Measurements from ENCODE around the gene LYPD6B. TPM values are rescaled to one million over a fixed set of nuclear protein-coding genes. Genes with fewer than 3 reads are reported as not detected.

Gene LYPD6B
- total RNA-seq, 1 donor from 2014 or later: not detected

- DNase-seq (ENCODE audit: low read depth, low spot score): no peak
Measured at GRCh38 chr2:149070681-149071320, 32.3 kb downstream of the LYPD6B start.

GRCh38 chr2:149075105-149075504 lies 36.6 kb downstream of the LYPD6B start:
- DNase-seq (ENCODE audit: low read depth, low spot score): no peak

- no peak for DNase-seq (ENCODE audit: low read depth, low spot score)
Measured at GRCh38 chr2:149075853-149076252, 37.4 kb downstream of the LYPD6B start.

GRCh38 chr2:149076863-149077412 lies 38.4 kb downstream of the LYPD6B start:
- DNase-seq (ENCODE audit: low read depth, low spot score): no peak

GRCh38 chr2:149077861-149078260 lies 39.4 kb downstream of the LYPD6B start:
- DNase-seq (ENCODE audit: low read depth, low spot score): no peak

- DNase-seq (ENCODE audit: low read depth, low spot score): no peak
Measured at GRCh38 chr2:149080099-149080498, 41.6 kb downstream of the LYPD6B start.

GRCh38 chr2:149080971-149081370 lies 42.5 kb downstream of the LYPD6B start:
- DNase-seq (ENCODE audit: low read depth, low spot score): no peak

- no peak for DNase-seq (ENCODE audit: low read depth, low spot score)
Measured at GRCh38 chr2:149082079-149082478, 43.6 kb downstream of the LYPD6B start.

- DNase-seq (ENCODE audit: low read depth, low spot score): no peak
Measured at GRCh38 chr2:149082735-149083134, 44.2 kb downstream of the LYPD6B start.

GRCh38 chr2:149084924-149085795 lies 46.7 kb downstream of the LYPD6B start:
- no peak for DNase-seq (ENCODE audit: low read depth, low spot score)

- DNase-seq (ENCODE audit: low read depth, low spot score): no peak
Measured at GRCh38 chr2:149087751-149088150, 49.3 kb downstream of the LYPD6B start.

- DNase-seq (ENCODE audit: low read depth, low spot score): no peak
Measured at GRCh38 chr2:149089068-149089467, 50.6 kb downstream of the LYPD6B start.

GRCh38 chr2:149090706-149091105 lies 52.2 kb downstream of the LYPD6B start:
- no peak for DNase-seq (ENCODE audit: low read depth, low spot score)

- no peak for DNase-seq (ENCODE audit: low read depth, low spot score)
Measured at GRCh38 chr2:149093579-149093978, 55.1 kb downstream of the LYPD6B start.

- DNase-seq (ENCODE audit: low read depth, low spot score): no peak
Measured at GRCh38 chr2:149094217-149095015, 55.9 kb downstream of the LYPD6B start.

- DNase-seq (ENCODE audit: low read depth, low spot score): no peak
Measured at GRCh38 chr2:149098701-149099100, 60.2 kb downstream of the LYPD6B start.

GRCh38 chr2:149099298-149099697 lies 60.8 kb downstream of the LYPD6B start:
- DNase-seq (ENCODE audit: low read depth, low spot score): no peak

GRCh38 chr2:149100739-149101699 lies 62.5 kb downstream of the LYPD6B start:
- no peak for DNase-seq (ENCODE audit: low read depth, low spot score)

GRCh38 chr2:149101818-149102217 lies 63.3 kb downstream of the LYPD6B start:
- DNase-seq (ENCODE audit: low read depth, low spot score): no peak

- DNase-seq (ENCODE audit: low read depth, low spot score): no peak
Measured at GRCh38 chr2:149103081-149103620, 64.7 kb downstream of the LYPD6B start.
